Adrenal gland (tissue), 5 donors: Measurements from ENCODE around the gene ARL5C.

ENCODE experiments used
- CTCF ChIP-seq, 6 experiments: fragments of 450-650 bp in 4 of 6; fragments of 200-600 bp in 2 of 6; sonication (generic) in 1 of 6; IDR thresholded peaks; 1 replicate in 5 of 6; 2 replicates in 1 of 6; pipeline versions ENCODE4 v1.5.1 to v1.8.0; 2016 to 2021; ENCODE audit warnings: antibody characterized with exemption in 6 of 6, mild to moderate bottlenecking in 2 of 6, moderate library complexity in 1 of 6
- POLR2A ChIP-seq, 2 donors: fragments of 450-650 bp; IDR thresholded peaks; one replicate each; pipeline ENCODE4 v1.6.1; 2017; ENCODE audit warnings: antibody characterized with exemption in 2 of 2, mild to moderate bottlenecking in 2 of 2, moderate library complexity in 1 of 2
- donor health status: DM: no; HTN: no; CAD: no.

GRCh38 chr17:39114723-39115122 is 51.2 kb downstream of the ARL5C start:
- TF ChIP-seq POLR2A (IDR thresholded peaks at IDR 0.05): no peak
- TF ChIP-seq CTCF (IDR thresholded peaks at IDR 0.05): no peak
